IMR-90 (cell line): ENCODE results near the gene KIAA0825. TPM values are rescaled to one million over a fixed set of nuclear protein-coding genes. Genes with fewer than 3 reads are reported as not detected.

Experiments
- ATAC-seq: fragments of 200-7000 bp; cut with Tn5 transposase; 2 replicates; pipeline ENCODE4 v1.9.1; 2020; ENCODE audit warnings: low read depth, mild to moderate bottlenecking, moderate library complexity
- BruUV-seq: library from RNA; stranded (reverse); fragments of 400-500 nt; replicated peaks from 2 replicates; lab custom pipeline; 2021; lab: Mats Ljungman, UMichigan
- CTCF ChIA-PET: fragments of 300-600 bp; formaldehyde crosslinking; extraction: SDS; loops from one replicate; lab custom pipeline; 2021; ENCODE audit warnings: antibody characterized with exemption; lab: Yijun Ruan, JAX
- POLR2A ChIA-PET: fragments of 300-600 bp; sonication (Branson Sonifier 250); formaldehyde crosslinking; loops from one replicate; lab custom pipeline; 2022; ENCODE audit warnings: antibody characterized with exemption; ENCODE audit not compliant: unreplicated experiment; lab: Charles Lee
- DNase-seq: peaks from one replicate; pipeline ENCODE4 v3.0.0; 2013
- H2AFZ ChIP-seq: replicated peaks from 2 replicates; pipeline ENCODE3; 2013; ENCODE audit warnings: low read length, mild to moderate bottlenecking; ENCODE audit not compliant: poor library complexity
- H2AK5ac ChIP-seq: 2 replicates; pipeline ENCODE4 v1.6.1; 2013; ENCODE audit warnings: low read depth, low read length, inconsistent platforms
- H2AK9ac ChIP-seq: replicated peaks from 2 replicates; pipeline ENCODE3; 2013; ENCODE audit warnings: mild to moderate bottlenecking, low read depth, low read length, moderate library complexity; ENCODE audit not compliant: poor library complexity
- H2BK120ac ChIP-seq: 2 replicates; pipeline ENCODE4 v1.6.1; 2013; ENCODE audit warnings: low read depth, low read length, inconsistent platforms
- H2BK15ac ChIP-seq: 3 replicates; pipeline ENCODE4 v1.6.1; 2013; ENCODE audit warnings: low read depth, low read length, inconsistent platforms
- H2BK20ac ChIP-seq: 2 replicates; pipeline ENCODE4 v1.6.1; 2013; ENCODE audit warnings: low read depth, mild to moderate bottlenecking, inconsistent platforms, low read length, moderate library complexity
- H2BK5ac ChIP-seq: 2 replicates; pipeline ENCODE4 v1.6.1; 2013; ENCODE audit warnings: mild to moderate bottlenecking, low read depth, low read length, inconsistent platforms; ENCODE audit not compliant: poor library complexity, severe bottlenecking
- H3K14ac ChIP-seq: replicated peaks from 2 replicates; pipeline ENCODE4 v1.6.1; 2013; ENCODE audit warnings: low read depth, low read length, inconsistent platforms
- H3K18ac ChIP-seq: 2 replicates; pipeline ENCODE4 v1.6.1; 2013; ENCODE audit warnings: low read depth, low read length, control low read depth
- H3K23ac ChIP-seq: 2 replicates; pipeline ENCODE4 v1.6.1; 2013; ENCODE audit warnings: low read depth, low read length, inconsistent platforms
- H3K27ac ChIP-seq: 2 replicates; pipeline ENCODE4 v1.5.1; 2013; ENCODE audit warnings: mild to moderate bottlenecking, control low read depth, low read length; ENCODE audit not compliant: insufficient read depth
- H3K27me3 ChIP-seq: 2 replicates; pipeline ENCODE4 v1.6.1; 2013; ENCODE audit warnings: low read length; ENCODE audit not compliant: control insufficient read depth, insufficient read depth
- H3K36me3 ChIP-seq: 2 replicates; pipeline ENCODE4 v1.6.1; 2013; ENCODE audit warnings: low read length, mixed read lengths; ENCODE audit not compliant: control insufficient read depth, insufficient read depth
- H3K4ac ChIP-seq: 2 replicates; pipeline ENCODE4 v1.6.1; 2013; ENCODE audit warnings: low read depth, low read length, inconsistent platforms
- H3K4me1 ChIP-seq: 2 replicates; pipeline ENCODE4 v1.6.1; 2013; ENCODE audit warnings: low read length, mixed read lengths; ENCODE audit not compliant: control insufficient read depth, insufficient read depth
- H3K4me2 ChIP-seq: 2 replicates; pipeline ENCODE4 v1.6.1; 2013; ENCODE audit warnings: low read depth, mild to moderate bottlenecking, control low read depth, low read length, moderate library complexity
- H3K4me3 ChIP-seq: 2 replicates; pipeline ENCODE4 v1.5.1; 2013; ENCODE audit warnings: low read depth, mild to moderate bottlenecking, control low read depth, low read length, moderate library complexity; ENCODE audit not compliant: insufficient read depth
- H3K56ac ChIP-seq: 2 replicates; pipeline ENCODE4 v1.6.1; 2013; ENCODE audit warnings: low read length, inconsistent platforms; ENCODE audit not compliant: insufficient read depth; ENCODE audit errors: extremely low read depth
- H3K79me1 ChIP-seq, 2 experiments: 2 replicates each; pipeline ENCODE4 v1.6.1; 2013; ENCODE audit warnings: low read length in 2 of 2, inconsistent platforms in 1 of 2, low read depth in 1 of 2
- H3K9ac ChIP-seq: 2 replicates; pipeline ENCODE4 v1.6.1; 2013; ENCODE audit warnings: low read depth, low read length, control low read depth
- H3K9me1 ChIP-seq: 2 replicates; pipeline ENCODE4 v1.6.1; 2013; ENCODE audit warnings: low read length, inconsistent platforms; ENCODE audit not compliant: insufficient read depth
- H3K9me3 ChIP-seq: 2 replicates; pipeline ENCODE4 v1.6.1; 2013; ENCODE audit warnings: low read length; ENCODE audit not compliant: control insufficient read depth, insufficient read depth
- H4K20me1 ChIP-seq: 2 replicates; pipeline ENCODE4 v1.6.1; 2013; ENCODE audit warnings: low read length, inconsistent platforms; ENCODE audit not compliant: insufficient read depth
- H4K5ac ChIP-seq: 2 replicates; pipeline ENCODE4 v1.6.1; 2013; ENCODE audit warnings: mild to moderate bottlenecking, low read depth, low read length, control low read depth
- H4K8ac ChIP-seq, 2 experiments: 2 replicates each; pipeline ENCODE4 v1.6.1; 2013; ENCODE audit warnings: low read depth in 2 of 2, low read length in 2 of 2, control low read depth in 1 of 2, inconsistent platforms in 1 of 2
- H4K91ac ChIP-seq: 2 replicates; pipeline ENCODE4 v1.6.1; 2013; ENCODE audit warnings: low read depth, low read length, inconsistent platforms; ENCODE audit not compliant: insufficient read depth
- CEBPB ChIP-seq: IDR thresholded peaks from 2 replicates; pipeline ENCODE4 v1.6.1; 2012; ENCODE audit warnings: low read depth, low read length, improper control_type of control experiment
- FOS ChIP-seq: fragments of 150-350 bp; IDR thresholded peaks from 2 replicates; pipeline ENCODE4 v1.6.1; 2016; ENCODE audit warnings: low read depth, low read length
- MAZ ChIP-seq: IDR thresholded peaks from 2 replicates; pipeline ENCODE4 v1.6.1; 2012; ENCODE audit warnings: low read depth, mild to moderate bottlenecking, low read length, improper control_type of control experiment, moderate library complexity, borderline replicate concordance
- POLR2A ChIP-seq: IDR thresholded peaks from 2 replicates; pipeline ENCODE4 v1.6.1; 2012; ENCODE audit warnings: mild to moderate bottlenecking, low read depth, low read length
- RAD21 ChIP-seq: IDR thresholded peaks from 2 replicates; pipeline ENCODE4 v1.6.1; 2012; ENCODE audit warnings: low read length, improper control_type of control experiment
- RFX5 ChIP-seq: IDR thresholded peaks from 2 replicates; pipeline ENCODE4 v1.8.0; 2012; ENCODE audit warnings: low read depth, mild to moderate bottlenecking, low read length, moderate library complexity
- USF2 ChIP-seq: fragments of 150-350 bp; IDR thresholded peaks from 2 replicates; pipeline ENCODE4 v1.6.1; 2017; ENCODE audit warnings: mild to moderate bottlenecking, antibody characterized with exemption, low read length, low read depth
- WGBS, 2 experiments: methylation state at CpG; one replicate each; pipeline versions ENCODE4 v1.1.5 to v1.1.7; 2013; ENCODE audit warnings: missing lambda C conversion rate in 2 of 2; ENCODE audit not compliant: insufficient read length in 1 of 2; ENCODE audit errors: extremely low coverage in 2 of 2; 5-methylcytosine and 5-hydroxymethylcytosine counted together
- dilution Hi-C: fragments of 300-500 bp; cut with HindIII; formaldehyde crosslinking; loops from one replicate; pipeline ENCODE4 v1.14.3; 2018; ENCODE audit warnings: low sequenced_read_pairs; ENCODE audit not compliant: unreplicated experiment
- in situ Hi-C: fragments of 300-500 bp; cut with MboI; formaldehyde crosslinking; loops from 3 replicates; pipeline ENCODE4 v1.14.3; 2019; ENCODE audit warnings: low sequenced_read_pairs, inconsistent platforms, mixed read lengths
- intact Hi-C: fragments of 100-400 bp; cut with micrococcal nuclease; formaldehyde crosslinking; loops from 2 replicates; pipeline ENCODE4 v1.10.0; 2022
- polyA plus RNA-seq, 3 experiments: library from polyadenylated mRNA; depleted of rRNA; stranded (reverse); fragments of >200 nt; gene quantifications; 2 replicates each; pipeline ENCODE4 v1.2.3, GENCODE V29; 2012; ENCODE audit warnings: low replicate concordance in 1 of 3
- total RNA-seq: library from RNA; depleted of rRNA; stranded (reverse); fragments of >200 nt; gene quantifications from 2 replicates; pipeline ENCODE4 v1.2.3, GENCODE V29; 2012

KIAA0825 gene
- total and polyA plus RNA-seq, 2 of the 4 experiments (the other 2 are of a cell fraction) = 0.46 to 1.8 TPM

GRCh38 chr5:94274707-94275106, 343.7 kb downstream of the KIAA0825 start:
- Histone ChIP-seq H3K14ac (no peak overlapping the region), H2AK5ac (no peak overlapping the region), H3K27me3 (no peaks in the 10 kb centered on the region), H2BK20ac (no peak overlapping the region), H3K18ac (no peak overlapping the region), H2AFZ (no peak overlapping the region), H4K8ac (no peak overlapping the region), H4K20me1 (no peaks in the 10 kb centered on the region), H3K9me1 (no peaks in the 10 kb centered on the region), H3K4me1 (no peaks in the 10 kb centered on the region), H3K4ac (no peak overlapping the region), H3K9me3 (no peaks in the 10 kb centered on the region), H3K4me3 (no peak overlapping the region), H2BK5ac (no peak overlapping the region), H3K27ac (no peak overlapping the region), H3K79me1 (no peaks in the 10 kb centered on the region), H2AK9ac (no peak overlapping the region), H3K4me2 (no peak overlapping the region), H4K91ac (no peak overlapping the region), H2BK120ac (no peak overlapping the region), H4K5ac (no peak overlapping the region), H3K9ac (no peak overlapping the region), H3K23ac (no peak overlapping the region), H3K36me3 (no peaks in the 10 kb centered on the region), H3K56ac (no peak overlapping the region), H2BK15ac (no peak overlapping the region)
- dilution Hi-C loops = no loop called here
- ChIA-PET CTCF (interaction anchor here (0.9 kb wide), 1 partner anchor 19 kb away, joined by 4 read pairs; no protein-coding TSS in a partner anchor), POLR2A (no interaction called here)
- intact Hi-C loops = no loop called here
- TF ChIP-seq FOS (no peak), RAD21 (no peak), MAZ (no peak), RFX5 (no peak), USF2 (no peak), POLR2A (no peak), CEBPB (no peak)
- BruUV-seq = no TSS peak
- no peak for ATAC-seq
- WGBS, 2 experiments = no CpG with 5 or more reads among the region's 4 CpGs
- in situ Hi-C loops = no loop called here
- DNase-seq = no peak
